CD8-positive, alpha-beta memory T cell (primary cell): ENCODE data around the gene ECM2. TPM values are rescaled to one million over a fixed set of nuclear protein-coding genes. Genes with fewer than 3 reads are reported as not detected.

Experiments
- CTCF ChIA-PET: fragments of 350-600 bp; sonication (Branson Sonifier 250); formaldehyde crosslinking; loops from one replicate; lab custom pipeline; 2021; ENCODE audit warnings: antibody characterized with exemption; lab: Charles Lee
- POLR2A ChIA-PET: fragments of 350-600 bp; sonication (Branson Sonifier 250); formaldehyde crosslinking; loops from one replicate; lab custom pipeline; 2021; ENCODE audit warnings: antibody characterized with exemption; lab: Charles Lee
- DNase-seq, 5 donors: peaks; one replicate each; pipeline versions ENCODE4 v3.0.0 to v3.0.0-alpha.2; 2020 to 2022; ENCODE audit warnings: mixed read lengths in 1 of 5
- H3K27ac ChIP-seq: one replicate; pipeline ENCODE4 v1.7.0; 2013; ENCODE audit warnings: low read depth, mild to moderate bottlenecking, low read length, moderate library complexity
- H3K27me3 ChIP-seq: 2 replicates; pipeline ENCODE4 v1.7.0; 2013; ENCODE audit warnings: low read length, mild to moderate bottlenecking; ENCODE audit not compliant: insufficient read depth, poor library complexity, severe bottlenecking
- H3K36me3 ChIP-seq: 2 replicates; pipeline ENCODE4 v1.7.0; 2013; ENCODE audit warnings: mild to moderate bottlenecking, low read length, moderate library complexity; ENCODE audit not compliant: insufficient read depth
- H3K4me1 ChIP-seq: 2 replicates; pipeline ENCODE4 v1.7.0; 2013; ENCODE audit warnings: mild to moderate bottlenecking, low read length, moderate library complexity; ENCODE audit not compliant: insufficient read depth
- H3K4me3 ChIP-seq: 2 replicates; pipeline ENCODE4 v1.7.0; 2013; ENCODE audit warnings: mild to moderate bottlenecking, low read length
- H3K9me3 ChIP-seq: 2 replicates; pipeline ENCODE4 v1.7.0; 2013; ENCODE audit warnings: mild to moderate bottlenecking, low read length
- H3K27ac Mint-ChIP-seq, 8 donors: one replicate each; pipeline ENCODE4 v1.8.0; 2020 to 2021; ENCODE audit warnings: mixed read lengths in 8 of 8, mild to moderate bottlenecking in 6 of 8, inconsistent platforms in 3 of 8, moderate library complexity in 3 of 8
- H3K27me3 Mint-ChIP-seq, 2 donors: one replicate each; pipeline ENCODE4 v1.8.0; 2020 to 2021; ENCODE audit warnings: mixed read lengths in 2 of 2, mild to moderate bottlenecking in 1 of 2, moderate library complexity in 1 of 2
- H3K36me3 Mint-ChIP-seq, 3 donors: one replicate each; pipeline ENCODE4 v1.8.0; 2020 to 2021; ENCODE audit warnings: mixed read lengths in 3 of 3, inconsistent platforms in 1 of 3, mild to moderate bottlenecking in 1 of 3
- H3K4me1 Mint-ChIP-seq, 3 donors: one replicate each; pipeline ENCODE4 v1.8.0; 2020 to 2021; ENCODE audit warnings: mixed read lengths in 3 of 3, inconsistent platforms in 1 of 3, mild to moderate bottlenecking in 1 of 3
- H3K4me3 Mint-ChIP-seq, 7 donors: one replicate each; pipeline ENCODE4 v1.8.0; 2020 to 2021; ENCODE audit warnings: mixed read lengths in 7 of 7, mild to moderate bottlenecking in 6 of 7, moderate library complexity in 4 of 7, inconsistent platforms in 2 of 7
- H3K9me3 Mint-ChIP-seq, 5 donors: one replicate each; pipeline ENCODE4 v1.8.0; 2020 to 2022; ENCODE audit warnings: mixed read lengths in 5 of 5, mild to moderate bottlenecking in 3 of 5, moderate library complexity in 2 of 5, inconsistent platforms in 1 of 5
- polyA plus RNA-seq: library from polyadenylated mRNA; unstranded; fragments of 300-500 nt; fragmentation: Illumina TruSeq; gene quantifications from one replicate; pipeline ENCODE4 v1.2.3, GENCODE V29; 2021
- total RNA-seq, 2 experiments: library from RNA; stranded (reverse); gene quantifications; one replicate each; pipeline ENCODE4 v1.2.3, GENCODE V29; 2021

The ECM2 gene
- total and polyA plus RNA-seq, 3 experiments from 2014 or later, result not detected

DNA sequence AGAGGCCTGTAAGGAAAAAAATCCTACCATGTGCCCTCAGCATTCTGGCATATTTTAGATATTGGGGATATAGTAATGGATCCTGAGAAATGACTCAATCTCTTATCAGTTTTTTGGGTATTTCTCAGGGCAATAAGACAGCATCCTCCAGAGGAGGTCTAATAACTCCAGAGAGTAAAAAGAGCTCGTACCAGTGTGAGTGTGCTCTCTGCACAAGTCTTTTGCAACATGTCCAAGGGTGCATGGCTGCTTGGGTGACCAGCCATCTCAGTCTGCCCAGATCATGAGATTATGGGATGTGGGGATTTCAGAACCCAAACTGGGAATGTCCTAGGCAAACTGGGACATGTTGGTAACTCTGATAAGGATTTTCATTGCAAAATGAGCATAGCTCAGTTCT is 68.7 kb downstream of the ECM2 start:
- Mint-ChIP-seq H3K27ac (no peak overlapping the region), H3K36me3 (peaks cover 0 to 1% (median 0%) of the 10 kb centered on the region in 3 donors), H3K9me3 (no peaks in the 10 kb centered on the region), H3K4me1 (no peaks in the 10 kb centered on the region), H3K27me3 (peaks cover 0 to 2% of the 10 kb centered on the region in 2 donors), H3K4me3 (no peak overlapping the region)
- no peak overlapping the region for H3K27ac ChIP-seq
- H3K36me3 ChIP-seq, result no peaks in the 10 kb centered on the region
- POLR2A ChIA-PET, result no interaction called here
- no peak overlapping the region for H3K4me3 ChIP-seq
- CTCF ChIA-PET, result no interaction called here
- no peaks in the 10 kb centered on the region for H3K9me3 ChIP-seq
- no peak for DNase-seq
- H3K27me3 ChIP-seq, result no peaks in the 10 kb centered on the region
- H3K4me1 ChIP-seq, result no peaks in the 10 kb centered on the region

DNA sequence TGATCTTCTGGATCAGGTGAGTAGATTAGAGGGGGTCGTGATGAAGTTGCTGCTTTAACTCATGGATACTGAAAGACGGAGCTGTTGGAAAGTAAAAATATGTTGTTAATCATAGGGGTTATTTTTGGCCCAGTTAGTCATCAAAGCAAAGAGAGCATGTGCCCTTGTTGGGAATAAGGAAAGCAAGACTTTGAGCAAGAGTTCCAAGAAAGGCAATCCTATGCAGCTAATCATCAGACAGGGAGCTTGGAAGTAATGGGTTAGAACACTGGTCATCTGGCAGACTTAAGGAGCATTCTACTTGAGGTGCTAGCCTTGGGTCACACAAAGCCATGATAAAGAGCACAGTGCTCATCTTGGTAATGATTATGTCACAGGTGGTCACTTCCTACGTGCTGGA is 71.8 kb downstream of the ECM2 start:
- DNase-seq, result no peak
- Histone ChIP-seq H3K4me3 (no peak overlapping the region), H3K9me3 (no peaks in the 10 kb centered on the region), H3K27me3 (no peaks in the 10 kb centered on the region), H3K4me1 (no peaks in the 10 kb centered on the region), H3K36me3 (no peaks in the 10 kb centered on the region), H3K27ac (no peak overlapping the region)
- CTCF ChIA-PET, result no interaction called here
- Mint-ChIP-seq H3K4me3 (no peak overlapping the region), H3K9me3 (no peaks in the 10 kb centered on the region), H3K36me3 (peaks cover 0 to 1% (median 0%) of the 10 kb centered on the region in 3 donors), H3K27me3 (no peaks in the 10 kb centered on the region), H3K4me1 (no peaks in the 10 kb centered on the region), H3K27ac (no peak overlapping the region)
- POLR2A ChIA-PET, result no interaction called here

DNA sequence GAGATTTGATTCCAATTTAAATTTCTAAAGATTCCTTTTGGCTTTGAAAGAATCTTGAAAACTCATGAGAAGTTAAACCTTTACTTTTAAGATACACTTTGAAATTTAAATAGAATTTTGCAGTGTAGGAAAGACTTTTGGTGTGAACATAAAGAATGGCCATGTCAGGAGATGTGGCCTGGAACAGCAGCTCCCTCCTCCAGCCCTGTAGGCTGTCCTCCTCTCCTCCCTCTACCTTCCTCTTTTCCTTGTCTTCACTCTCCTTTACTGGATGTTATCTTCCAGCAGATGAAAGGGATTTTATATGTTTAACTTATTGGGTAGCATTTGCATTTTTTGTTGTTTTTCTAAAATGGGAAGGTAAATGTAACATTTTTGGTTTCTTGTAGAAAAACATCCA is 72.4 kb downstream of the ECM2 start:
- Mint-ChIP-seq H3K27ac (no peak overlapping the region), H3K4me3 (no peak overlapping the region), H3K27me3 (no peaks in the 10 kb centered on the region), H3K36me3 (peaks cover 0 to 1% (median 0%) of the 10 kb centered on the region in 3 donors), H3K9me3 (no peaks in the 10 kb centered on the region), H3K4me1 (no peaks in the 10 kb centered on the region)
- H3K27ac ChIP-seq, result no peak overlapping the region
- H3K4me1 ChIP-seq, result no peaks in the 10 kb centered on the region
- no peaks in the 10 kb centered on the region for H3K27me3 ChIP-seq
- no peak for DNase-seq
- no peaks in the 10 kb centered on the region for H3K36me3 ChIP-seq
- H3K4me3 ChIP-seq, result no peak overlapping the region
- H3K9me3 ChIP-seq, result no peaks in the 10 kb centered on the region
- POLR2A ChIA-PET, result no interaction called here
- CTCF ChIA-PET, result no interaction called here

DNA sequence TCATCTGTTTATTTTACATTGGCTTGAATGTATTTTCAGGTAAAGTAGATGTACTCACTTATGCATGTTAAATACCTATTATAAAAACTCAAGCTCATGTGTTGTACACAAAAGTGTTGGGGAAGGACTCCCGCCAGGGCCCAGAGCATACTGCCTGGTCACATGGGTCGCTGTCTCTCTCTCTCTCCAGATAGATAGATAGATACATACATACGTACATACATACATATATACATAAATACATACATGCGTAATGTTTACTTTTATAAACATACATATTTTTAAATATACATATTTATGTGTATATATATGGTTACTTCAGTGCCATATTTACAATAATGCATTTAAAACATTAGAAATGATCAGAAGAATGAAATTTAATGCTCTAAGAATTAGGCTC is 78.2 kb downstream of the ECM2 start:
- no peak overlapping the region for H3K4me3 ChIP-seq
- ChIA-PET POLR2A (no interaction called here), CTCF (interaction anchor here (0.7 kb wide), 1 partner anchor 25 kb away, joined by 3 read pairs; the partner anchor contains the start of gene ASPN)
- no peaks in the 10 kb centered on the region for H3K36me3 Mint-ChIP-seq
- no peaks in the 10 kb centered on the region for H3K9me3 Mint-ChIP-seq
- H3K27ac ChIP-seq, result no peak overlapping the region
- DNase-seq, result no peak
- no peak overlapping the region for H3K4me3 Mint-ChIP-seq
- H3K36me3 ChIP-seq, result no peaks in the 10 kb centered on the region
- no peaks in the 10 kb centered on the region for H3K9me3 ChIP-seq
- H3K4me1 Mint-ChIP-seq, result no peaks in the 10 kb centered on the region
- no peaks in the 10 kb centered on the region for H3K27me3 Mint-ChIP-seq
- no peaks in the 10 kb centered on the region for H3K27me3 ChIP-seq
- no peaks in the 10 kb centered on the region for H3K4me1 ChIP-seq
- no peak overlapping the region for H3K27ac Mint-ChIP-seq

DNA sequence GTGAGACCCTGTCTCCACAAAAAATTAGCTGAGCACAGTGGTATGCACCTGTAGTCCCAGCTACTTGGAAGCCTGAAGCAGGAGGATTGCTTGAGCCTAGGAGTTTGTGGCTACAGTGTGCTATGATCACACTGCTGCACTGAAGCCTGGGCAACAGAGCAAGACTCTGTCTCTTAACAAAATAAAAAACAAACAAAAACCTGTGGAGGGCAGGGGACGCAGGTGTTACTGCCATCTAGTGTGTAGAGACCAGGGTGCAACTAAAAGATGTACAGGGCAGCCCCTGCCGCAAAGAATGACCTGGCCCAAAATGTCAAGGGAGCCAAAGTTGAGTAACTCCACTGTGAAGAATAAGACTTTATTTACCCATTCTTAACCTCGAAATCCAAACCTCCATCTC is 80.6 kb downstream of the ECM2 start:
- Mint-ChIP-seq H3K9me3 (no peaks in the 10 kb centered on the region), H3K4me1 (no peaks in the 10 kb centered on the region), H3K27ac (no peak overlapping the region), H3K4me3 (no peak overlapping the region), H3K27me3 (no peaks in the 10 kb centered on the region), H3K36me3 (no peaks in the 10 kb centered on the region)
- Histone ChIP-seq H3K4me1 (no peaks in the 10 kb centered on the region), H3K4me3 (no peak overlapping the region), H3K27me3 (no peaks in the 10 kb centered on the region), H3K9me3 (no peaks in the 10 kb centered on the region), H3K36me3 (no peaks in the 10 kb centered on the region), H3K27ac (no peak overlapping the region)
- DNase-seq, result no peak
- CTCF ChIA-PET, result no interaction called here
- POLR2A ChIA-PET, result no interaction called here

DNA sequence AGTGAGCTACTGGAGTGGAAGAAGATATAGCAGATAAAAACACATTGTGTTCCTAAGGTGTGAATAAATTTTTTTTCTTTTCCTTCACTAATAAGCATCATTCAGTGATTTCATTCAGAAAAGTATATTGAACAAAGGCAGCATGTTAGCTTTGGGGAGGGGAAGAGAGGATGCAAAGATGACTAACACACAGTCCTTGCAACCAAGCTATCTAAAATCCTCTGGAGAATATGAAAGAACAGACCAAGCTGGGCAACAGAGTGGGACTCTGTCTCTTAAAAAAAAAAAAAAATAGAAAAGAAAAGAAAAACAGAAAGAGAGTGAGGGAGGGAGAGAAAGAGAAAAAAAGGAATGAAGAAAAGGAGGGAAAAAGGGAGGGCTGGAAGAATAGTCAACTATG is 89.3 kb downstream of the ECM2 start:
- DNase-seq, result no peak
- H3K27ac ChIP-seq, result no peak overlapping the region
- H3K36me3 ChIP-seq, result no peaks in the 10 kb centered on the region
- Mint-ChIP-seq H3K27me3 (no peaks in the 10 kb centered on the region), H3K4me3 (no peak overlapping the region), H3K4me1 (peaks cover 0 to 1% (median under 1%) of the 10 kb centered on the region in 3 donors), H3K36me3 (peaks cover 0 to 11% (median 0%) of the 10 kb centered on the region in 3 donors), H3K27ac (no peak overlapping the region), H3K9me3 (peaks cover 0 to 4% (median 4%) of the 10 kb centered on the region in 5 donors)
- no peaks in the 10 kb centered on the region for H3K4me1 ChIP-seq
- ChIA-PET CTCF (no interaction called here), POLR2A (no interaction called here)
- H3K9me3 ChIP-seq, result no peaks in the 10 kb centered on the region
- H3K4me3 ChIP-seq, result no peak overlapping the region
- H3K27me3 ChIP-seq, result no peaks in the 10 kb centered on the region

Other genes with a start within 250 kb of the ECM2 start
- 100 to 1,000 TPM; 227 to 230 TPM for gene IARS1, start 242.3 kb downstream of the ECM2 start, total RNA-seq
- 60.3 TPM for gene IARS1, start 242.3 kb downstream of the ECM2 start, polyA plus RNA-seq
- 10 to 100 TPM; 64.0 to 69.6 TPM for gene NOL8, start 210.6 kb downstream of the ECM2 start, total RNA-seq
- gene NOL8, start 210.6 kb downstream of the ECM2 start, polyA plus RNA-seq, result 37.0 TPM
- gene CENPP, start 210.0 kb downstream of the ECM2 start, total RNA-seq, result 10 to 100 TPM; 19.5 to 20.9 TPM
- gene CENPP, start 210.0 kb downstream of the ECM2 start, polyA plus RNA-seq, result 2.5 TPM
- gene OGN, start 131.4 kb downstream of the ECM2 start, total RNA-seq, result not detected
- 0.18 TPM for gene OGN, start 131.4 kb downstream of the ECM2 start, polyA plus RNA-seq
- gene OMD, start 111.5 kb downstream of the ECM2 start, total RNA-seq, result not detected
- gene OMD, start 111.5 kb downstream of the ECM2 start, polyA plus RNA-seq, result not detected
- not detected for gene ASPN, start 53.5 kb downstream of the ECM2 start, total RNA-seq
- not detected for gene ASPN, start 53.5 kb downstream of the ECM2 start, polyA plus RNA-seq
- 10 to 100 TPM; 13.5 to 13.7 TPM for gene IPPK, start 134.1 kb upstream of the ECM2 start, total RNA-seq
- 9.2 TPM for gene IPPK, start 134.1 kb upstream of the ECM2 start, polyA plus RNA-seq
- 10 to 100 TPM; 26.7 to 27.1 TPM for gene BICD2, start 228.8 kb upstream of the ECM2 start, total RNA-seq
- gene BICD2, start 228.8 kb upstream of the ECM2 start, polyA plus RNA-seq, result 18.6 TPM